WERI-Rb-1 (cell line): Measurements from ENCODE around the gene IFNL3.

Source experiments
- DNase-seq: peaks from one replicate; pipeline ENCODE4 v3.0.0-alpha.2; 2020
- H3K27ac ChIP-seq: fragments of 250-450 bp; sonication (Bioruptor Pico); 2 replicates; pipeline ENCODE4 v1.5.1; 2020; ENCODE audit warnings: mild to moderate bottlenecking, moderate library complexity
- H3K27me3 ChIP-seq: fragments of 250-450 bp; sonication (Bioruptor Pico); 2 replicates; pipeline ENCODE4 v1.5.1; 2021; ENCODE audit warnings: mild to moderate bottlenecking, low read depth, moderate library complexity; ENCODE audit not compliant: insufficient read depth, severe bottlenecking
- H3K36me3 ChIP-seq: fragments of 250-450 bp; sonication (Bioruptor Pico); 2 replicates; pipeline ENCODE4 v1.5.1; 2020; ENCODE audit warnings: mild to moderate bottlenecking, moderate library complexity
- H3K4me3 ChIP-seq: 2 replicates; pipeline ENCODE4 v1.5.1; 2011; ENCODE audit warnings: low read depth, mild to moderate bottlenecking, control low read depth, low read length
- H3K9me3 ChIP-seq: fragments of 250-450 bp; sonication (Bioruptor Pico); 2 replicates; pipeline ENCODE4 v1.5.1; 2021; ENCODE audit warnings: mild to moderate bottlenecking, moderate library complexity; ENCODE audit not compliant: severe bottlenecking
- TF ChIP-seq, protein P1 (sequence below): IDR thresholded peaks from 2 replicates; pipeline ENCODE4 v1.5.1; 2011; ENCODE audit warnings: low read depth, mild to moderate bottlenecking, control low read depth, inconsistent platforms, low read length

Gene IFNL3

GRCh38 chr19:39194832-39195542, 49.8 kb downstream of the IFNL3 start:
- Histone ChIP-seq H3K27me3 (no peaks in the 10 kb centered on the region), H3K9me3 (no peaks in the 10 kb centered on the region), H3K4me3 (no peak overlapping the region), H3K36me3 (no peaks in the 10 kb centered on the region), H3K27ac (no peak overlapping the region)
- TF ChIP-seq, protein P1, sequence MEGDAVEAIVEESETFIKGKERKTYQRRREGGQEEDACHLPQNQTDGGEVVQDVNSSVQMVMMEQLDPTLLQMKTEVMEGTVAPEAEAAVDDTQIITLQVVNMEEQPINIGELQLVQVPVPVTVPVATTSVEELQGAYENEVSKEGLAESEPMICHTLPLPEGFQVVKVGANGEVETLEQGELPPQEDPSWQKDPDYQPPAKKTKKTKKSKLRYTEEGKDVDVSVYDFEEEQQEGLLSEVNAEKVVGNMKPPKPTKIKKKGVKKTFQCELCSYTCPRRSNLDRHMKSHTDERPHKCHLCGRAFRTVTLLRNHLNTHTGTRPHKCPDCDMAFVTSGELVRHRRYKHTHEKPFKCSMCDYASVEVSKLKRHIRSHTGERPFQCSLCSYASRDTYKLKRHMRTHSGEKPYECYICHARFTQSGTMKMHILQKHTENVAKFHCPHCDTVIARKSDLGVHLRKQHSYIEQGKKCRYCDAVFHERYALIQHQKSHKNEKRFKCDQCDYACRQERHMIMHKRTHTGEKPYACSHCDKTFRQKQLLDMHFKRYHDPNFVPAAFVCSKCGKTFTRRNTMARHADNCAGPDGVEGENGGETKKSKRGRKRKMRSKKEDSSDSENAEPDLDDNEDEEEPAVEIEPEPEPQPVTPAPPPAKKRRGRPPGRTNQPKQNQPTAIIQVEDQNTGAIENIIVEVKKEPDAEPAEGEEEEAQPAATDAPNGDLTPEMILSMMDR = no peak
- DNase-seq = no peak

GRCh38 chr19:39193803-39194202, 51.0 kb downstream of the IFNL3 start:
- Histone ChIP-seq H3K36me3 (no peaks in the 10 kb centered on the region), H3K27me3 (no peaks in the 10 kb centered on the region), H3K27ac (no peak overlapping the region), H3K4me3 (no peak overlapping the region), H3K9me3 (no peaks in the 10 kb centered on the region)
- DNase-seq = no peak
- TF ChIP-seq, protein P1 = no peak
